HEK293 (cell line): ENCODE results near the gene GAGE10.
A peak's percentile ranks its signal among the peaks of the same experiment; 100 is the strongest.
"Not testable (repeated sequence)": the region's sequence is repeated elsewhere in the genome, so short reads cannot be mapped to it uniquely, and the experiment has no call there.

Experiments used
- CTCF ChIA-PET: fragments of 350-600 bp; formaldehyde crosslinking; extraction: SDS; loops from one replicate; lab custom pipeline; 2021; ENCODE audit warnings: antibody characterized with exemption; lab: Yijun Ruan, JAX
- POLR2A ChIA-PET: fragments of 300-600 bp; formaldehyde crosslinking; extraction: SDS; loops from one replicate; lab custom pipeline; 2020; ENCODE audit warnings: antibody characterized with exemption, inconsistent platforms; lab: Yijun Ruan, JAX
- H3K27ac ChIP-seq: fragments of 200-500 bp; sonication (Bioruptor generic); 2 replicates; pipeline ENCODE4 v1.5.1; 2014; ENCODE audit warnings: low read depth, low read length, control low read depth, inconsistent platforms; ENCODE audit errors: extremely low read depth
- H3K36me3 ChIP-seq, 2 experiments: fragments of 200-500 bp in 1 of 2; sonication (Bioruptor generic) in 1 of 2; 1 replicate in 1 of 2; 2 replicates in 1 of 2; pipeline ENCODE4 v1.5.1; 2014 to 2017; ENCODE audit warnings: inconsistent platforms in 2 of 2, low read length in 2 of 2; ENCODE audit not compliant: control insufficient read depth in 2 of 2, insufficient read depth in 1 of 2
- H3K4me1 ChIP-seq: fragments of 200-500 bp; sonication (Bioruptor generic); 2 replicates; pipeline ENCODE4 v1.5.1; 2014; ENCODE audit warnings: mild to moderate bottlenecking, low read length, inconsistent platforms; ENCODE audit not compliant: control insufficient read depth, insufficient read depth
- H3K4me3 ChIP-seq: 2 replicates; pipeline ENCODE4 v1.5.1; 2011; ENCODE audit warnings: low read depth, mild to moderate bottlenecking, control low read depth, low read length, moderate library complexity
- H3K9me3 ChIP-seq: fragments of 200-500 bp; sonication (Bioruptor generic); 2 replicates; pipeline ENCODE4 v1.5.1; 2014; ENCODE audit warnings: low read depth, low read length, inconsistent platforms; ENCODE audit not compliant: control insufficient read depth, insufficient read depth
- GLI4 ChIP-seq: fragments of 450-650 bp; formaldehyde crosslinking; IDR thresholded peaks from 2 replicates; pipeline ENCODE4 v1.5.1; 2016; ENCODE audit warnings: missing biosample characterization, missing genetic modification characterization
- SCRT1 ChIP-seq: fragments of 450-650 bp; formaldehyde crosslinking; IDR thresholded peaks from 2 replicates; pipeline ENCODE4 v1.5.1; 2016; ENCODE audit warnings: missing biosample characterization, missing genetic modification characterization, borderline replicate concordance
- ZNF366 ChIP-seq: fragments of 450-650 bp; formaldehyde crosslinking; conservative IDR thresholded peaks from 2 replicates; pipeline ENCODE4 v1.5.1; 2016; ENCODE audit warnings: missing biosample characterization, missing genetic modification characterization
- ZNF654 ChIP-seq: fragments of 450-650 bp; formaldehyde crosslinking; IDR thresholded peaks from 2 replicates; pipeline ENCODE4 v1.5.1; 2016; ENCODE audit warnings: low read depth, missing biosample characterization, missing genetic modification characterization
- TF ChIP-seq, protein P1 (sequence below): fragments of 450-650 bp; formaldehyde crosslinking; IDR thresholded peaks from 2 replicates; pipeline ENCODE4 v1.5.1; 2016; ENCODE audit warnings: missing biosample characterization, missing genetic modification characterization
- TF ChIP-seq, protein P2 (sequence below): fragments of 450-650 bp; IDR thresholded peaks from 2 replicates; pipeline ENCODE4 v1.5.1; 2018; ENCODE audit warnings: missing biosample characterization, missing genetic modification characterization
- TF ChIP-seq, protein P3 (sequence below): fragments of 450-650 bp; formaldehyde crosslinking; IDR thresholded peaks from 2 replicates; pipeline ENCODE4 v1.5.1; 2016; ENCODE audit warnings: missing biosample characterization, missing genetic modification characterization, borderline replicate concordance
- TF ChIP-seq, protein P4 (sequence below): IDR thresholded peaks from 2 replicates; pipeline ENCODE4 v1.6.1; 2011; ENCODE audit warnings: mild to moderate bottlenecking, low read depth, low read length, borderline replicate concordance

GAGE10 gene

DNA sequence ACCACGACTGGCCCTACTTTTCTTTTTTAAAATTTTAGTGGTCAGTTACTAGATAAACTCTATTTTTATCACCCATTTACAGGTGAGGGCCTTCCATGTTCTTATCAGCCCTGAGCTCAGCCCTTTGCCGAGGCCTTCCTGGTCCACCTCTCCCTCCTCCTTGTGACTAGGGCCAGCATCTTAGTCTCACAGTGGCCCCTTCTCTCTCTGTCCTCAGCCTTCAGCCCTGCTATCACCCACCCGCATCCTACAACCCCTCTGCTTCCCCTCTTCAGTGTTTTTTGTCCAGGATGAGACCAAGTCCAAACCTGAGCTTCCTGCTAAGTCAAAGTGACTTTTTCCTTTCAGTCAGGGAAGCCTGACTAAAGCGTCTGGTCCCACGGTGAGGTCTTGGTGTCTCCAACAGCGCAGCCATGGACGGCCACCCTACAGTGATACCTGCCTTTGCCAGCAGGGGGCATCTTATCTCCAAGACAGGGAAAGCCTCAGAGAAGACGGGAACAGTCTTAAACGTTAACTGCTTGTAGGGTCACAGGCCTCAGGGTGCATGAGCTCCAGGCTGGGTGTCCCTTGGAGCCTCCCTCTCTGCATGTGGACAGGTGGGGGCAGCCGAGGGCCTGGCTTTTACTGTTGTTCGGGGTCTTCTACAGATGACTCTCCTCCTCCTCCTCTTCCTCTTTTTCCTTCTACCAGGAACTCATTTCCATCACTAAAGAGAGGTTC, 11.7 kb upstream of the GAGE10 start:
- TF ChIP-seq, protein P1, sequence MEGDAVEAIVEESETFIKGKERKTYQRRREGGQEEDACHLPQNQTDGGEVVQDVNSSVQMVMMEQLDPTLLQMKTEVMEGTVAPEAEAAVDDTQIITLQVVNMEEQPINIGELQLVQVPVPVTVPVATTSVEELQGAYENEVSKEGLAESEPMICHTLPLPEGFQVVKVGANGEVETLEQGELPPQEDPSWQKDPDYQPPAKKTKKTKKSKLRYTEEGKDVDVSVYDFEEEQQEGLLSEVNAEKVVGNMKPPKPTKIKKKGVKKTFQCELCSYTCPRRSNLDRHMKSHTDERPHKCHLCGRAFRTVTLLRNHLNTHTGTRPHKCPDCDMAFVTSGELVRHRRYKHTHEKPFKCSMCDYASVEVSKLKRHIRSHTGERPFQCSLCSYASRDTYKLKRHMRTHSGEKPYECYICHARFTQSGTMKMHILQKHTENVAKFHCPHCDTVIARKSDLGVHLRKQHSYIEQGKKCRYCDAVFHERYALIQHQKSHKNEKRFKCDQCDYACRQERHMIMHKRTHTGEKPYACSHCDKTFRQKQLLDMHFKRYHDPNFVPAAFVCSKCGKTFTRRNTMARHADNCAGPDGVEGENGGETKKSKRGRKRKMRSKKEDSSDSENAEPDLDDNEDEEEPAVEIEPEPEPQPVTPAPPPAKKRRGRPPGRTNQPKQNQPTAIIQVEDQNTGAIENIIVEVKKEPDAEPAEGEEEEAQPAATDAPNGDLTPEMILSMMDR (tag by site-specific recombination): peak; percentile 47; the same call in 1 of the 2 replicates
- TF ChIP-seq ZNF366 (tag by site-specific recombination) (peak; percentile 45; the same call in 1 of the 2 replicates), ZNF654 (tag by site-specific recombination) (peak; percentile 66)
- TF ChIP-seq, protein P2, sequence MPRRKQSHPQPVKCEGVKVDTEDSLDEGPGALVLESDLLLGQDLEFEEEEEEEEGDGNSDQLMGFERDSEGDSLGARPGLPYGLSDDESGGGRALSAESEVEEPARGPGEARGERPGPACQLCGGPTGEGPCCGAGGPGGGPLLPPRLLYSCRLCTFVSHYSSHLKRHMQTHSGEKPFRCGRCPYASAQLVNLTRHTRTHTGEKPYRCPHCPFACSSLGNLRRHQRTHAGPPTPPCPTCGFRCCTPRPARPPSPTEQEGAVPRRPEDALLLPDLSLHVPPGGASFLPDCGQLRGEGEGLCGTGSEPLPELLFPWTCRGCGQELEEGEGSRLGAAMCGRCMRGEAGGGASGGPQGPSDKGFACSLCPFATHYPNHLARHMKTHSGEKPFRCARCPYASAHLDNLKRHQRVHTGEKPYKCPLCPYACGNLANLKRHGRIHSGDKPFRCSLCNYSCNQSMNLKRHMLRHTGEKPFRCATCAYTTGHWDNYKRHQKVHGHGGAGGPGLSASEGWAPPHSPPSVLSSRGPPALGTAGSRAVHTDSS (tag by site-specific recombination): peak; percentile 47; the same call in 1 of the 2 replicates
- TF ChIP-seq, protein P3, sequence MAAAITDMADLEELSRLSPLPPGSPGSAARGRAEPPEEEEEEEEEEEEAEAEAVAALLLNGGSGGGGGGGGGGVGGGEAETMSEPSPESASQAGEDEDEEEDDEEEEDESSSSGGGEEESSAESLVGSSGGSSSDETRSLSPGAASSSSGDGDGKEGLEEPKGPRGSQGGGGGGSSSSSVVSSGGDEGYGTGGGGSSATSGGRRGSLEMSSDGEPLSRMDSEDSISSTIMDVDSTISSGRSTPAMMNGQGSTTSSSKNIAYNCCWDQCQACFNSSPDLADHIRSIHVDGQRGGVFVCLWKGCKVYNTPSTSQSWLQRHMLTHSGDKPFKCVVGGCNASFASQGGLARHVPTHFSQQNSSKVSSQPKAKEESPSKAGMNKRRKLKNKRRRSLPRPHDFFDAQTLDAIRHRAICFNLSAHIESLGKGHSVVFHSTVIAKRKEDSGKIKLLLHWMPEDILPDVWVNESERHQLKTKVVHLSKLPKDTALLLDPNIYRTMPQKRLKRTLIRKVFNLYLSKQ (tag by site-specific recombination): no peak
- Histone ChIP-seq H3K27ac (no peak overlapping the region), H3K4me3 (no peak overlapping the region), H3K36me3 (no peaks in the 10 kb centered on the region), H3K4me1 (no peaks in the 10 kb centered on the region), H3K9me3 (no peaks in the 10 kb centered on the region)
- ChIA-PET POLR2A (interaction anchor here (0.6 kb wide), 1 partner anchor 111 kb away, joined by 3 read pairs; no protein-coding TSS in a partner anchor), CTCF (interaction anchor here (0.6 to 1.3 kb wide), 24 partner anchors 8 to 1243 kb away, joined by 3 to 5 read pairs (median 3); no protein-coding TSS in a partner anchor)

DNA sequence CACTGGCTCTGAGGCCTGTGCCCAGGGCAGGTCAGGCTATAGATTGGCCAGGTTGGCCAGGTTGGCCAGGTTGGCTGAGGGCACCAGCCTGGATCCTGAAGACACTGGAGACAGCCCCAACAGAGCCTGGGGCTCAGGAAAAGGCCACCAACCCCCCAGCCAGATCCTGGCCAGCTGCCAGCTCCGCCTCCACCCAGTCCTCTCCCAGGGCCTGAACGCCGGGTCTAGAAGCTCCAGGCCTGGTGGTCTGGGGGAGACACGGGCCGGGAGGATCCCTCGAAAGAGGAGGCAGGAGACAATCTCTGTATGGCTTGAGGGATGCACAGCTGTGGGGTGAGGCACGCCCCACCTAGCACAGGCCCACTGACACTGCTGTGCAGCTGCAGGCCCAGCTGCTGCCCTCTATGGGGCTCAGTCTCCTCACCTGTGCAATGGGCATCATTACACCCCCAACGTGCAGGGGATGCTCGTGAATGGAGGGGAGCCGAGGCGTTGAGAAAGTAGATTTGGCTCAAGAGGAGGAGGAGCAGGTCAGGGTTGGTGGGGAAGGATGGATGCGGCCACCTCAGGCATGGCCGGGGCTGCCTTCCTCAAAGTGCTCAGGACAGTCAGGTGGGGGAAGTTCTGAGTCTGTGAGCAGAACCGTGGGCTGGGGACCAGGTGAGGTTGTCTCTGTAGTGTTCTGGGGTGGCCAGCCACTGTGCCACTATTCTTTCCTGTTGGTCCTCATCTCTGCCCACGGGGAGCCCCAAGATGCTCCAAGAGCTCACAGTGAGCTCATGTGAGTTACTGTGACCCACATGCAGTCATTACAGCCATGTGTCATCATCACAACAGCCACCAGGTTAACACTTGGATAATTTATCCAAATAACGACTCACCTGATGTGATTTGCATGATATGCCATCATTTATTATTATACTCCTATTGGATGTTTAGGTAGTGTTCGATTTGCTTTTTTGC, 10.8 kb upstream of the GAGE10 start:
- H3K9me3 ChIP-seq: no peaks in the 10 kb centered on the region
- TF ChIP-seq SCRT1 (tag by site-specific recombination) (no peak), GLI4 (no peak)
- TF ChIP-seq, protein P4, sequence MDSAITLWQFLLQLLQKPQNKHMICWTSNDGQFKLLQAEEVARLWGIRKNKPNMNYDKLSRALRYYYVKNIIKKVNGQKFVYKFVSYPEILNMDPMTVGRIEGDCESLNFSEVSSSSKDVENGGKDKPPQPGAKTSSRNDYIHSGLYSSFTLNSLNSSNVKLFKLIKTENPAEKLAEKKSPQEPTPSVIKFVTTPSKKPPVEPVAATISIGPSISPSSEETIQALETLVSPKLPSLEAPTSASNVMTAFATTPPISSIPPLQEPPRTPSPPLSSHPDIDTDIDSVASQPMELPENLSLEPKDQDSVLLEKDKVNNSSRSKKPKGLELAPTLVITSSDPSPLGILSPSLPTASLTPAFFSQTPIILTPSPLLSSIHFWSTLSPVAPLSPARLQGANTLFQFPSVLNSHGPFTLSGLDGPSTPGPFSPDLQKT: no peak
- POLR2A ChIA-PET: no interaction called here
- no peak overlapping the region for H3K4me3 ChIP-seq
- no peaks in the 10 kb centered on the region for H3K4me1 ChIP-seq
- no peaks in the 10 kb centered on the region for H3K36me3 ChIP-seq
- no peak overlapping the region for H3K27ac ChIP-seq
- CTCF ChIA-PET: interaction anchor here (0.6 to 1.3 kb wide), 12 partner anchors 9 to 1242 kb away, joined by 3 to 5 read pairs (median 3); no protein-coding TSS in a partner anchor

DNA sequence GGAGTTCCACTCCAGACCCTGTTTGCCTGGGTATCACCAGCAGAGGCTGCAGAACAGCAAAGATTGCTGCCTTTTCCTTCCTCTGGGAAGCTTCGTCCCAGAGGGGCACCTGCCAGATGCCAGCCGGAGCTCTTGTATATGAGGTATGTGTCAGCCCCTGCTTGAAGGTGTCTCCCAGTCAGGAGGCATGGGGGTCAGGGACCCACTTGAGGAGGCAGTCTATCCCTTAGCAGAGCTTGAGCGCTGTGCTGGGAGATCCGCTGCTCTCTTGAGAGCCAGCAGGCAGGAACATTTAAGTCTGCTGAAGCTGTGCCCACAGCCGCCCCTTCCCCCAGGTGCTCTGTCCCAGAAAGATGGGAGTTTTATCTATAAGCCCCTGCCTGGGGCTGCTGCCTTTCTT, 4.2 kb upstream of the GAGE10 start:
- CTCF ChIA-PET: interaction anchor here (0.5 to 1.4 kb wide), 2 partner anchors 8 to 379 kb away, joined by 3 to 4 read pairs; no protein-coding TSS in a partner anchor
- H3K4me1 ChIP-seq, H3K4me3 ChIP-seq, H3K9me3 ChIP-seq, POLR2A ChIA-PET, H3K27ac ChIP-seq, H3K36me3 ChIP-seq: not testable (repeated sequence)
